Fibroblast of skin of right biceps (primary cell): ENCODE measurements around the gene ELP4.
A peak's percentile ranks its signal among the peaks of the same experiment; 100 is the strongest.

Source experiments
- DNase-seq: peaks from one replicate; pipeline ENCODE4 v3.0.0-alpha.2; 2013

Gene ELP4

DNA sequence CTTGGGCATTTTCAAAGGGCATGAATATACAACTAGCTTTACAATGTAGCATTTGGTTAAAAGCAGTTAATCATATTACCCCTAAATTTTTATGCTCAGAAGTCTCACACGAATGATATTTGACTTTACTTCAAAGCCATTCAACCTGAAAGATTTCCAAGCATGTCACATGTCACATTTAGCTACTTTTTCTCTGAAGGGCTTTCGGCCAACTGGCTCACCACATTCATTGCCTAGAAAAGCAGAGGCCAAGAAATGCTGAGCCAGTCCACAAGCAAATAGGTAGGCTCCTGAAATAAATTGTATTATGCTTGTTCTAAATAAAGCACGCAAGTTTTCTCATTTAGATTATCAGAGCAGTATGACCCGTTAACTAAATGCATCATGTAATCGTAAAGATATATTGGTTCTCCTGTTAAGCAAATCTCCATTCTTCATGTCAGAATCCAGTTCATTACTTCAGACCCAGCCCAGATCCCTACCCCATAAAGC is 271.0 kb downstream of the ELP4 start:
- DNase-seq = no peak

DNA sequence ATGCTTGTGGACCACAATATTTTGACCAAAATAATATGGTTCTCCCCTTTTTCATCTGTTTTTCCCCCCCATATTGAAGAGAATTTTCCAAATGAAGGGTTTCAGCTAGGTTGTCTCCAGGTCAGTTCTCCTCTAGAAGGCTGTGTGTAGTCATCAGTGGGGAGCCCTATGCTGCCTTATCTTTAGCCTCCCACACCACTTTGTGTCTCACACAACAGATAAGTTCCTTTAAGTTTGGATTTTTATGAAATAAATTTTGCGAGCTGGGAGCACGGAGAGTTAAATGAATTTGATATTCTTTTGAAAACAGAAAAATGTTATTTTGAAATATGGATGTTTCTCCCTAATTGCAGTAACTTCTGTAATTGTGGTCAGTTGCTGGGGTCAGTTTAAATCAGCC is 272.7 kb downstream of the ELP4 start:
- no peak for DNase-seq

DNA sequence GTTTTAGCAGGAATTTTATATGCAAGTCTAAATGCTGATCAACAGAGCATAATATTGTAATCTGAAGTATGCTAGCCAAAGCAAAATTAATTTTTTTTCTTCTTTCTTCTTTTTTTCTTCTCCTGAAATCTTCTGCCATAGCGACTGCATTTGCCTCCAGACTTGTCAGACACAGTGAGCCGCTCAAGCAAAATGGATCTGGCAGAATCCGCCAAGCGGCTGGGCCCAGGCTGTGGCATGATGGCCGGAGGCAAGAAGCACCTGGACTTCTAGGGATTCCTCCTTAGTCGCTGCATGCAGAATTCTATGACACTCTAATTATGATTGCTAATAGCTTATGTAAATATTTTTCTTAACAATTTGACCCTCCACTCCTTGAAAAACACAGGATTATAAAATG is 273.7 kb downstream of the ELP4 start:
- DNase-seq = no peak

DNA sequence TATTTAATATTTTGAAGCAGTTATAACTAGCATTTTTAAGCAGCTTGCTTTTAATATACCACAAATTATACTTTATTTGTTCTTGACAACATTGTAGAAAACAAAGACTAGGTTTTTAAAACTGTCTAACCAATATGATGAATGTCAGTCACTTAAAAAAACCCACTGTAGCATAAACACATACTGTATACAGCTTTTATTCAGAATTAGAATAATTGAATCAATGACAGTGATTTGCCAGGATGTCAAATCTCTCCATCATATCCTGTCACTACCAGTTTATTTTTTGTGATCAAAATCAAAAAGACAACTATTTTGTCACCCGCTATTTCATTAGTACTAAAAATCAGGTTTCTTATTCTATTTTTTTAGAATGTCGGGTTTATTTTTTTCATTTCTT is 275.0 kb downstream of the ELP4 start:
- no peak for DNase-seq

DNA sequence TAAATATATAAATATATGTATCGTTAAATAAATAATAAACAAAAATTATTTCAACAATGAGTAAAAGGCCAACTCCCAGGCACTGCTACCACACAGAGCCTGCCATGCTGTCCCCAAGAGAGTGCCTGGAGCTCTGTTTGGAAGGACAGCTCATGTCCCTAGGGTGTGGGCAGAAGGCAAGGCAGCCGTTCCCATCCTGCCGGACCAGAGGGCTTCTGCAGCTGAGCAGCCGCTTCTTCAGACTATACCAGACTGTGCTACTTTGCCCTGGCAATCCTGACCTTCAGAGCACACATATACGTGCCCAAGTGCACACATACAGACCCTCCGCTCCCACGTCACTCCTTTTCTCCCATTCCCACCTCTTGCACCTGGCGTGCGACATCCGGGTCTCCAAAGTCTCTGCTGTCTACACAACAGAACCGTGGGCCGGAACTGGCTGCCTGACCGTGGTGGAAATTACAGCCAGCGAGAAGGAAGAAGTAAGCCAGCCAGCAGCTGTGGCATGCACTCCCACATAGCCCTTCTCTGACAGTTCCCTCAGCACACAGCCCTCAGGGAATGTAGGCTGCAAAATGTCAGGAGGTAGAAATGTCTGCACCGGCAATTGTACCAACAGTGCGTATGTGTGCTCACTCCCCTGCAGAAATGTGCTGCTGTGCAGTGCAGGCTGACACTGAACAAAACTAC is 277.6 kb downstream of the ELP4 start:
- no peak for DNase-seq

DNA sequence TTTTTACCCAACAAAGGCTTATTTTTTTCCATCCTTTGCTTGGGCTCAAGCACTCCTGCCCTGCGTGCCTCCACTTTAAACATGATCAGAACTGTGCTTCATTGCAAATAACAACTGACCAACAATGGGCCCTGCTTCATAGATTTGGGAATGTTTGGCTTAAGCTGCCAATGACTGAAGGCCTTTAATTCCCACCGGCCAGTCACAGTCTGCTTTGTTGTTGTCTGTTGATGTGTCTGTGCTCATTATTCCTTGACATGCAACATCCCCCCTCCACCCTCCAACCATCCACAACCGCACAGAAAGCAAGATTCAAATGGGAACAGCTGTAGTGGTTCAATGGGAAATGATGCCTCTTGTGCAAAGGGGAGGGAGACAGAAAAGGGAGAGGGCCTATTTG is 278.5 kb downstream of the ELP4 start:
- DNase-seq = no peak

DNA sequence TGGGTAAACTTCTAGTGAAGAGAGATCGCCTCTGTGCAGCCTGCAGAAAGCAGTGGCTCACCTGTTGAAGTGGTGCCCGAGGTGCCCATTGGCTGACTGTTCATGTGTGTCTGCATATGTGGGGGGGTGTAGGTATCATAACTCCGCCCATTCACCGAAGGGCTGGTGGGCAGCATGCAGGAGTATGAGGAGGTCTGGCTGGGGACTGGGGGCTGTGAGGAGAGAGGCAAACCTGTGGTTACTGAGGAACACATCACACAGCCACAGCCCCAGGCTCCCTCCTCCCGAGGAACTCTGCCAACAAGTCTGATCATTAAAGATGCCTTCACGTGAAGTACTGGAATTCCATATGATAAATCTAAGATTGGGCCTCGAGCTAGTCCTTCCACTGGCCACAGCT is 281.1 kb downstream of the ELP4 start:
- no peak for DNase-seq

DNA sequence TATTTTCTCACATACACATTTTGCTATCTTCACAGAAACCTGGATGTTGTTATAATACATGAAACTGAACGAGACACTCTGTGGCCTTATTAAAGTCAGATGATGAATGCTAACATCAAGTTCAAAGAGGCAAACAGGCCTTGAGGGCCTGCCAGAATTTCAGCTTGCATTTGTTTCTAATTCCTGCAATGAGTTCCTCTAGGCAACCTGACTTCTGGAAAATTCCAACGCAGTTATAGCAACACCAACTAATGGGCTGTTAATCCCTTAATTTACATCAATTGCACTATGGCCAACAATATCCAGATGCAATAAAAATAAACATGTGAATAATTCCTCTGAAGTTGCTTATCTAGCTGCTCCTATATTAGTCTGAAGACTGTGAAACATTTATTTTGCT is 282.5 kb downstream of the ELP4 start:
- DNase-seq = no peak

DNA sequence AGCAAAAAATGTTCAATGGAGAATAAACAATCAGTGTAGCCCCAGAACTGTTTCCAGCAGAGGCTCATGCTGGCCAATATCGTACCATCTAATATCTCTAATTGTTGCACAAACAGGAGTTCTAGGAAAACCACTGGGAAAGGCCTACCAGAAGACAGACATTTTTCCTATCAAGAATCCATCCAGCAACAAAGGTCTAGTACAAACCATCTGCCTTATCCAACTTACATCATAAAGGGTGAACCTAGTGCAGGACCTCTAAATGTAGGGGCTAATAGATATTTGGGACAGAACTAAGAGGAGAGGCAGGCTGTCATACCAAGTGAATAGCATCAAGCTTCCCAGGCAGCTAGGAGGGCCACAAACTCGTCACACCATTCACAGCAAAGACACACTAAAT is 282.9 kb downstream of the ELP4 start:
- DNase-seq = no peak

DNA sequence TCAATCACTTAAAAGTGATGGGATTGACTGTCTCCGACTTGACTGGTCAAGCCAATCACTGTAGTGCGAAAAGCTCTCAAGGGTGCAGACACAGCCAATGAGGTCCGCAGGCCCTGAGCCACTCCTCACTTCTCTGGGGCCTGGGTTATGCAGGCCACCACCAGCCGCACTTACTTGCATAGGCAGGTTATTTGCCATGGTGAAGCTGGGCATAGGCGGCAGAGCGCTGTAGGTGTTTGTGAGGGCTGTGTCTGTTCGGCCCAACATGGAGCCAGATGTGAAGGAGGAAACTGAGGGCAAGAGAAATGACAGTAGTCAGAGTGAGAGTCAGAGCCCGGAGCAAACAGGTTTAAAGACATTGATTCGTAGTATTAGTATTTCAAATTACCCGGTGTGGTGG is 283.7 kb downstream of the ELP4 start:
- DNase-seq = no peak

DNA sequence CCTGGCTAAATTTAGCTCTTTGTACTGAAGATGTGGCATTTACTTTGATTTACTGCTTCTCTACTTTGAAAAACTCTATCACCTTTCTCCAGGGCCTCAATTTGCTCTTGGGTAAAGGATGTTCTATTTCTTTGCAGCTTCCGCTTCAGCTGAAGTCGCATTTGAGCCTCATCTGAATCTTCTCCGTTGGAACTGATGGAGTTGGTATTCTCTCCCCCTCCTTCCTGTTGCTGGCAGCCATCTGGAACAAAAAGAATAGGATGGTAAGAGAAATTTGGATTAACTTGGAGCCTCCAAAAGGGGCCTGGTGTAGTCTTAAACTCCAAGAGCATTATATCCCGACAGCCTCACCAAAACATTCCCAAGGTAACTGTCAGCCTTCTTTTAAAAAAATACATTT is 285.0 kb downstream of the ELP4 start:
- no peak for DNase-seq

DNA sequence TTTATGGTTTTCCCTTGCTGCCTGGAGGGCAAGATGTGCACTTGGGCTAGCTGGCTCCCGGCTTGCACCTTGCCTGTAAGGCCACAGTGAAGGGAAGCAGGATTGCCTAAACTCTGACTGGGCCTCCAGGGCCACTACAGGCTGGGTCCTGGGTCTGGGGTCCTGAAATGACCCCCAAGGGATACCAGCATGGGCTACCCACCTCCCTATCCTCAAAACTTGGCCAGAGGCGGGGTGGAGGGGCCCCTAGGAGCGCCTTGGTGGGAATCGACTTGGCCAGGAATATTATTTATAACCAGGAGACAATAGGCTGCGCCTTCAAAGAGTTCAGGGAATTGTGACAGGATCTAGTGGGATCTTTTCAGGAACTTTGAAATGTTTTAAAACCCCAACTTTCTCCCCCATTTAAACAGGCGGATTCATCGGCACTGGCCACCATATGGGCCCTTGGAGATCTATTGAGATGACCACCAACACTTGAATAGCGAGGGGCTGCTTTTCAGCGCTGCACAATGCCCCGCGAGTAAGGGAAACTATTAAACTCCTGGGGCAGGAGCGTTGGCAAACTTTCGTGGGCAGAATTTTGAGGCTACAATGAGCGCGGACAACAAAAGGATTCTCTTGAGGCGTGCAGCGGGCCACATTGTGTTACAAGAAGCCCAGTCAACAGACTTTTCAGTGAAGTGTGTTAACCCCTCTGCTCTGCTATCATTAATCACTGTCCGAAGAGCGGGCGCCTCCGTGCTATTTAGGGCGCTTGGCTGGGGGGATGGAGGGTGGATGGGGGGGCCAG is 286.3 kb downstream of the ELP4 start:
- DNase-seq = no peak

DNA sequence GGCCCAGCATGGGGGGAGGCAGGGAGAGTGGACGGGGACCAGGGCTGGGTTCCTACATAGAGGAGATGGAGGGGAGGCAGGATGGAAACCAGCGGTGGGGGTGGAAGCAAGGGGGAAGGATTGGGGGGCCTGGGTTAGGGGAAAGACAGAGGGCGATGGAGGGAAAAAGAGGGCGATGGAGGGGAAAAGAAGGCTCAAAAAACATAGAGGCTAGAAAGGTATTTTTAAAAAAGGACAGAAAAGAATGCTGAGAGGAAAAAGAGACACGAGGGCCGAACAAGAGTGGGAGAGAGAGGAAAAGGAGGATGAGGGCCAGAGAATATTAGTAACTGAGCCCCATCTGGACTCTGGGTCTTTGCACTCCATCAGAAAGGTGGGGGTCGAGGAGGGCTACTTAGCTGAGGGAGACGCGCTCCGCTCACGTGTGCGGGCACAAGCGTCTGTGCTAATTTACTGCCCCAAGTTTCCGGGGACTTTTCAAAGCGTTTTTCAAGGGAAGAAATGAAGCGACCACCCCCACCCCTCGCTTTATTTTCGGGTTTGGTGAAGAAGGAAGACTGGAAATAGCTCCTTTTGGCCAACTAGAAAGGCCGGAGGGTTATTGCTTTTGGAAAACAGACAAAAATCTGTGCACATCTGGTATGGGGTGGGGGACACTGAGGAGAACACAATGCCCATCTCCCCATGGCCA is 287.1 kb downstream of the ELP4 start:
- DNase-seq = no peak

DNA sequence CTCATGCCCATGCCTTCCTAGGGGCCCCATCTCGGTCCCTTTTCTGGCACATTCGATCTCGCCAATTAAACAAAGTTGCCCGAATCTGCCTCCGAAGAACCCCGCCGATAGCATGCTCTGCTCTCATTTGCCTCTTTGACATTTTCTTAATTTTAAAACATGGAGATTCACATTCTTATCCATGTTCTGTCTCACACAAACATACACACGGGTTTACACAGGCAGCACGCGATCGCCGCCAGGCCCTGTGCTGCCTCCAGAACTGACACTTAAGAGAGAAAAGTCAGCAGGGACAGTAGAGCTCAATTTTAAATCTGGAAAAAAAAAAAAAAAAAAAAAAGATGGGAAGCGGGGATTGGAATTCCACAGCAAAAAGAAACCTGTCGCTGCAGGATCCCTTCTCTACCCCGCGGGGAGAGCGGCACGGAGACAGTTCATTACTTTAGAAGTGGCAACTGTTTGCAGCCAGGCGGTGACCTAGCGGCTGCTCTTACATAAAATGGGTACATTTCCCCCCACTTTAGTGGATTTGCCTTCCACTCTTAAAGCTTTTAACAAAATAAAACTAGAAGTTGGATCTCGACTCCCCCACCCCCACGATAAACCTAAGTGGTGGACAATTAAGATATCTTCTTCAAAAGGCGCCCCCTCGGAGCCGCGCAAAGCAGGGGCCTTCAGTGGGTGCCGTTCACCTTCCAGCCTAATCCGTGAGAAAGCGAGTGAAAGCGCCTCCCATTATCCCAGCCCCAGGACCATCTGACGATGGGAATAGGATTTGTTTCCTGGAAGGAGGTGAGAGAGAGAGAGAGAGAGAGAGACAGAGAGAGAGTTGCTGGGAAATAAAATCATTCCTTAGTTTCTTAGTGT is 287.9 kb downstream of the ELP4 start:
- DNase-seq = no peak

DNA sequence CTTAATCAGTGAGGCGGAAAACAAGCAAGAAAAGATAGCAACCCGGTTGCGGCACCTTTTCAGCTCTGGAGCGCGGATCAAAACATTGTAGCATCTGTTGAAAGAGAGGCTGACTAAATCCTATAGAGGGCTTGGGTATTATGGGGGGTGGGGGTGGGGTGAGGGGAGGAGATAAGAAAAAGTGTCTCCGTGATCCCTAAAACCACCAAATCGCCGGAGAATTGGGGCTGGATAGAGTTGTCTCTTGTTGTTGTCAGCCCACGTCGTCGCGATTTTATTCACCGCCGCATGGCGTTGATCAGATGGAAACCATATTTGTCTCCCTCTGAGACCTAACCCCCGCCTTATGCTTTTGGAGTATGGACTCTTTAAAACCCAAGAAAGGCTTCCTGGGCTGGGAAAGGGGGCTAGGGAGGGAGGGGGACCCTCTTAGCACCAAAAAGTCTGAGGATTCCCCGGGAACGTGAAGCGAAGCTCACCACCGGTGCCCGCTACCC is 288.5 kb downstream of the ELP4 start:
- no peak for DNase-seq

DNA sequence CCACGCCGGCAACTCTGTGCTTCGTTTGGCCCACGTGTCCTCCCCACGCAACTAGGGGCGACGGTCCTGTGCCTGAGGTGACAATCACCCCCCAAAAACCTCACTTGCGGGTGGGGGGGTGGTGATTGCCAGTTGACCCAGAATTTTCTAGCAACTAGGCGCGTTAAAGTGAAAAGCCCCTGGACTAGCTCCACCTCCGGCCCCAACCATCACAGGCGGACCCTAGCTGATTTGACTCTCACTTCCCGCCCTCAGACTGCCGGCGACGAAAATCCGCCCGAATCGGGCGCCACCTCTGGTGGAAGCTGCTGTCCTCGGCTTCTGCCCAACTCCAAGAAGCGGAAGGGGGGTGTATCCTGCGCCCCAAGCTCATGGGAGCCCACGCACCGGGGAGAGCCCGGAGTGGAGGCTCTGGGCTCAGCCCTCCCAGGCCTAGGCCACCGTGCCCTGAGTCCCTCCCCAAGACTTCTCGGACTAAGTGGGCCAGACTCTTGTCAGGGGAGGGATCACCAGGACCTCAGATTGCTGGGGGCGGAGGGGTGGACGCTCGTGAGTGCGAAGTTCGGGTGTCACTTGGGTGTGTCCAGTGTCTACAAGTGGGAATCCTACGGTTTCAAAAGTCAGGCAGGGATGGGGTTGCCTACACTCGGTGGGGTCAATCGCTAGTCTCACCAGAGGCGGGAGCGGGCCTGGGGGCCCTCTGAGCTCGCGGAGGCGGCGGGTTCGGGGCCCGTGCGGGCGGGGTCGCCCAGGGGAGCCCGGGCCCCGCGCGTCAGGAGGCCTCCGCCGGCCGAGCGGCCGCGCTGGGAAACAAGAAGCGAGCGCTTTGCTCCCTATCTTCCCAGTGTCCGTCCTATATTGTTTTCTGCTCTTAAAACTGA is 289.2 kb downstream of the ELP4 start:
- peak; percentile 28 for DNase-seq

DNA sequence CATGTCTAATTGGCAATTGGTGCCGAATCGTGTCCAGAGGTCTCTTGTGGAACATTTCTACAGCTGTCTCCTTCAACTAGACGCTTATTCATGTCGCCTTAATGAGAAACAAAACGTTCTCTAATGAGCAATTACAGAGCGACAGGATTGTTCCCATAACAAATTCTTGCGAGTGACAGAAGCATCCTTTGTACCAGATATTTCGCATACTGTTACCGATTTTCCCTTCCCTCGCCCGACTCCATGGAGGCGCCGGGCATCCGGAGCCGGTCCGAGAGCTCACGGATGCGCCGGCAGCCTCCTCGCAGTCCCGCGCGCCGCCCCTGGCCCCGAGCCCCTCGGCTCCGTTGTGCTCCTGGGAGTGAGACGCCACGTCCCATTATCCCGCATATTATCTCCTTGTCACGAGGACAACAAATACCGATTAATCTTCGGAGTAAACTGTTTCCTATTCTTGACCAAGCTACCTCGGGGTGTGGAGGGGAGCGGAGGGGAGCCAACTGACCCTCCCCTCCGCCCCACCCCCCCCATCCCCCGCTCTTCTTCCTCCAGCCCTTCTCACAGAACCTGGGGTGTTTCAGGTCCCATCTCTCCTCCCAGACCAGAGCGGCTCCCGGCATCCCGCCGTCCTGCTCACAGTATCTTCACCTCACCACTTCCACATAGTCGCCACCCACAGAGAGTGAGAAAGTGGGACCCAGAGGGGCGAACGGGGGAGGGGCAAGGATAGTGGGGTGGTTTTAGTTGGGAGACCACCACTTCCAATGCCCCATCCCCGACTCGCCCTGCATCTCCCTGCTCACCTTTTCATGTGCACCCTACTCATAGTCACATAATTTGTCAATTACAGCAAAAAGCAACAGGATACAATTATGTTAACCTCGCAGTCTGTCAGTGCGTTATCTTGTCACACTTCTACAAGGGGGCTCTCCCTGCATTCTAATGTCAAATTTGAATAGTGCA is 290.1 kb downstream of the ELP4 start:
- DNase-seq = no peak

DNA sequence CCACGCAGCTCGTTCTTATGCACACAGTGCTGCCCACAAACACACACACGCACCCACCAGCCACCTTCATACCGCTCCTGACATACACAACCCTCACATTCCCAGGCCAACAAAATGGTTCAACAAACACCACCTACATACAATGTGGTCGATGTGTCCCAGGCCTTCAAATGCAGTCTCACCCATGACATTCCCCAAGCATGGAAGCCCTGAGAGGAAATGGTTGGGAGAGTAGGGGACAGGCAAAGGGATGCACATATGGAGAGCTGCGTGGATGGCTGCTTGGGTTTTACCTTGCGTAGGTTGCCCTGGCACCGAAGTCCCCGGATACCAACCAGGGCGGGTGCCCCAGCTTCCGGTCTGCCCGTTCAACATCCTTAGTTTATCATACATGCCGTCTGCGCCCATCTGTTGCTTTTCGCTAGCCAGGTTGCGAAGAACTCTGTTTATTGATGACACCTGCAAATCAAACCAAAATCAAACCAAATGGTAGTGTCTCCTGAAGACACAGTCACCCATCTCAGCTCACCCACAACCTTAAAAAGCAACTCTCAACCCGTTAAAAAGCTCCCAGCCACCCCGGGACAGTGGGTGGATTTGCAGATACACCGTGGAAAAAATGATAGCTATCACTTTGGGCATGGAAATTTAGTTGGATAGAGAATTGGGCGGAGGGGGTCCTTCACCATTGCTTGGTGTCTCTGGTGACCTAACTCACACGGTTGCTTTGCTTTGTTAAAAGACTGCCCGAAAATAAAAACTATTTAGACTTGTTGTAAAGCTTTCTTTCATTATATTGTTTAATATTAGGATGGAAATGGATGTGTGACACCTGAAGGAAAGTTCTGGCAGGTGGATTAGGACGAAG is 291.1 kb downstream of the ELP4 start:
- DNase-seq = no peak

DNA sequence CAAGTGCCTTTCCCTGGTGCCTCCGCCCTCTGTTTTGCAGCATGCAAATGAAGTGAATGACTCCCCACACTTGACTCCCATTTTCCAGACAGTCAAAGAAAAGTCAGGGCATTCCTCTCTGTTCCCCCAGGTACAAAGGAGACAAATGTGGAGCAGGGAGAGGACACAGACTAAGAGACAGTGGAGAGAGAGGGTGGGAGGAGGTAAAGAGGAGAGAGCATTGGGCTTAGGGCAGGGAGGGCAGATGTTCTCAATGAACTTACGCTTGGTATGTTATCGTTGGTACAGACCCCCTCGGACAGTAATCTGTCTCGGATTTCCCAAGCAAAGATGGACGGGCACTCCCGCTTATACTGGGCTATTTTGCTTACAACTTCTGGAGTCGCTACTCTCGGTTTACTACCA is 291.7 kb downstream of the ELP4 start:
- no peak for DNase-seq
